ENCODE measurements around the gene ITGB1. TPM values are rescaled to one million over a fixed set of nuclear protein-coding genes. Genes with fewer than 3 reads are reported as not detected.

The ITGB1 gene
- total and polyA plus RNA-seq, 9 of the 15 experiments (the other 6 are each of a cell fraction or from before 2014, with no cell fraction given): 40.2 to 194 (median 155) TPM

DNA sequence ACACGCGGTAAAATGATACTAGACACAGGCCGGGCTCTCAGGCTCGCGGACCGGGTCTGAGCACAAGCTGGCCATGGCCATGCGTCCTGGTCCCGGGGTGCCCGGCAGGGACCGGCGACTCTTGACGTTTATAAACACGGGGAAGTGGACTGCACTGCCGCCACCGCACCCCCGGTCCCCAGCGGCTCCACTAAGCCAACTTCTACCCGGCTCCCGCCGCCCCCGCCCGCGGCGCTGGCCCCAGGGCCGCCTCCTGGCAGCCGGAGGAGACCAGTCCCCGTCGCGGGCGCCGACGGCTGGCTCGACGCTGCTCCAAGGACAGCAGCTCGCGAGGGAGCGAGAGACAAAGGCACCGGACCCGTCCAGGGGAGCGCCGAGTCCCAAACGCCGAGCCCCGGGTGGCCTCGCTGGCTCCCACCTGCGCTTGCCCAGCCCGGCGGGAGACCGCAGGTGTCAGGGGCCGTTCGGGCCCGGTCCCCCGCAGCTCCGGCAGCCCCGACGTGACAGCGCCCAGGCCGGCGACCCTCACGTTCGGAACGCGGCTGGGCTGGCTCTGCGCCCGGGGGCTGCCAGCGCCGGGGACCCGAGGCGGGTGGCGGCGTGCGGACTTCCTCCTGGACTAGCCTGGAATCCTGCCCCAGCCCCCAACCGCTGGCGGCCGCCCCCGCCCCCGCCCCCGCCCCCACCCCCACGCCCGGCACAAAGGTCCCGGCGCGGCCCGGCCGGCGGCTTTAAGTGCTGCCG lies 517 bp downstream of the ITGB1 start (continued):
- TF ChIP-seq NR2C1 (IDR thresholded peaks at IDR 0.05) (no peak), NR2C1 (tag; IDR thresholded peaks at IDR 0.05) (no peak), PPARD (CRISPR knock-in tag; IDR thresholded peaks at IDR 0.05) (no peak), SMAD4 (CRISPR knock-in tag; conservative IDR thresholded peaks at IDR 0.05) (peak; percentile 11), ASH1L (IDR thresholded peaks at IDR 0.05; ENCODE audit: borderline replicate concordance, low read depth, partially characterized antibody) (no peak), IRF2 (CRISPR knock-in tag; IDR thresholded peaks at IDR 0.05) (no peak), CEBPG (CRISPR knock-in tag; IDR thresholded peaks at IDR 0.05) (no peak), CEBPG (tag; conservative IDR thresholded peaks at IDR 0.05 in 1 of 2, IDR thresholded peaks at IDR 0.05 in 1 of 2) (no peak), YBX1 (IDR thresholded peaks at IDR 0.05) (no peak), ZFPM2 (CRISPR knock-in tag; IDR thresholded peaks at IDR 0.05) (no peak), ZNF274 (IDR thresholded peaks at IDR 0.05; ENCODE audit: borderline replicate concordance, low read depth, low read length) (no peak), FOSL1 (tag; conservative IDR thresholded peaks at IDR 0.05) (no peak), ZNF76 (CRISPR knock-in tag; IDR thresholded peaks at IDR 0.05; ENCODE audit: borderline replicate concordance) (no peak), ARID2 (IDR thresholded peaks at IDR 0.05) (no peak), SRSF1 (IDR thresholded peaks at IDR 0.05; ENCODE audit: low read depth, low read length) (no peak), POLR2AphosphoS2 (IDR thresholded peaks at IDR 0.05; ENCODE audit: low read length) (no peak), TAF15 (IDR thresholded peaks at IDR 0.05; ENCODE audit: low read depth, low read length) (no peak), TCFL5 (CRISPR knock-in tag; conservative IDR thresholded peaks at IDR 0.05) (no peak), NFRKB (IDR thresholded peaks at IDR 0.05; ENCODE audit: low read depth) (no peak), FIP1L1 (IDR thresholded peaks at IDR 0.05; ENCODE audit: low read depth, low read length, poor library complexity, severe bottlenecking) (no peak), XRCC4 (IDR thresholded peaks at IDR 0.05; ENCODE audit: extremely low read depth, insufficient read depth, insufficient read length) (no peak), NCOA4 (IDR thresholded peaks at IDR 0.05; ENCODE audit: partially characterized antibody) (no peak), NBN (IDR thresholded peaks at IDR 0.05; ENCODE audit: low read depth) (no peak)
- TF ChIP-seq, protein P1, sequence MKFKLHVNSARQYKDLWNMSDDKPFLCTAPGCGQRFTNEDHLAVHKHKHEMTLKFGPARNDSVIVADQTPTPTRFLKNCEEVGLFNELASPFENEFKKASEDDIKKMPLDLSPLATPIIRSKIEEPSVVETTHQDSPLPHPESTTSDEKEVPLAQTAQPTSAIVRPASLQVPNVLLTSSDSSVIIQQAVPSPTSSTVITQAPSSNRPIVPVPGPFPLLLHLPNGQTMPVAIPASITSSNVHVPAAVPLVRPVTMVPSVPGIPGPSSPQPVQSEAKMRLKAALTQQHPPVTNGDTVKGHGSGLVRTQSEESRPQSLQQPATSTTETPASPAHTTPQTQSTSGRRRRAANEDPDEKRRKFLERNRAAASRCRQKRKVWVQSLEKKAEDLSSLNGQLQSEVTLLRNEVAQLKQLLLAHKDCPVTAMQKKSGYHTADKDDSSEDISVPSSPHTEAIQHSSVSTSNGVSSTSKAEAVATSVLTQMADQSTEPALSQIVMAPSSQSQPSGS (CRISPR knock-in tag; IDR thresholded peaks at IDR 0.05): no peak
- TF ChIP-seq, protein P2, sequence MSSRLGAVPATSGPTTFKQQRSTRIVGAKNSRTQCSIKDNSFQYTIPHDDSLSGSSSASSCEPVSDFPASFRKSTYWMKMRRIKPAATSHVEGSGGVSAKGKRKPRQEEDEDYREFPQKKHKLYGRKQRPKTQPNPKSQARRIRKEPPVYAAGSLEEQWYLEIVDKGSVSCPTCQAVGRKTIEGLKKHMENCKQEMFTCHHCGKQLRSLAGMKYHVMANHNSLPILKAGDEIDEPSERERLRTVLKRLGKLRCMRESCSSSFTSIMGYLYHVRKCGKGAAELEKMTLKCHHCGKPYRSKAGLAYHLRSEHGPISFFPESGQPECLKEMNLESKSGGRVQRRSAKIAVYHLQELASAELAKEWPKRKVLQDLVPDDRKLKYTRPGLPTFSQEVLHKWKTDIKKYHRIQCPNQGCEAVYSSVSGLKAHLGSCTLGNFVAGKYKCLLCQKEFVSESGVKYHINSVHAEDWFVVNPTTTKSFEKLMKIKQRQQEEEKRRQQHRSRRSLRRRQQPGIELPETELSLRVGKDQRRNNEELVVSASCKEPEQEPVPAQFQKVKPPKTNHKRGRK (tag; IDR thresholded peaks at IDR 0.05): no peak
- TF ChIP-seq, protein P3, sequence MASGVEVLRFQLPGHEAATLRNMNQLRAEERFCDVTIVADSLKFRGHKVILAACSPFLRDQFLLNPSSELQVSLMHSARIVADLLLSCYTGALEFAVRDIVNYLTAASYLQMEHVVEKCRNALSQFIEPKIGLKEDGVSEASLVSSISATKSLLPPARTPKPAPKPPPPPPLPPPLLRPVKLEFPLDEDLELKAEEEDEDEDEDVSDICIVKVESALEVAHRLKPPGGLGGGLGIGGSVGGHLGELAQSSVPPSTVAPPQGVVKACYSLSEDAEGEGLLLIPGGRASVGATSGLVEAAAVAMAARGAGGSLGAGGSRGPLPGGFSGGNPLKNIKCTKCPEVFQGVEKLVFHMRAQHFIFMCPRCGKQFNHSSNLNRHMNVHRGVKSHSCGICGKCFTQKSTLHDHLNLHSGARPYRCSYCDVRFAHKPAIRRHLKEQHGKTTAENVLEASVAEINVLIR (CRISPR knock-in tag; IDR thresholded peaks at IDR 0.05): no peak
